ENCODE measurements around the gene CD247. TPM values are rescaled to one million over a fixed set of nuclear protein-coding genes. Genes with fewer than 3 reads are reported as not detected.

The CD247 gene
- total RNA-seq, 4 donors from 2014 or later, result 1.5 to 6.4 (median 3.4) TPM; not detected in 1

- TF ChIP-seq POLR2AphosphoS5 (IDR thresholded peaks at IDR 0.05), result no peak
- TF ChIP-seq POLR2A (IDR thresholded peaks at IDR 0.05), result no peak
- no peak for TF ChIP-seq CTCF (IDR thresholded peaks at IDR 0.05)
- no peak for TF ChIP-seq EP300 (IDR thresholded peaks at IDR 0.05; ENCODE audit: low read depth)
- H3K4me1 ChIP-seq, result peaks cover 0 to 12% (median 0%) of the 10 kb centered on the region in 4 donors
- WGBS, 2 donors (ENCODE audit: low coverage in 1 of 2), result 89 to 94% methylated on average over 7 to 12 of the region's 12 CpGs
- no peak overlapping the region for H3K27ac ChIP-seq
- no peaks in the 10 kb centered on the region for H3K9me3 ChIP-seq
- H3K4me3 ChIP-seq, result no peak overlapping the region
- in situ Hi-C loops (cut with MboI; ENCODE audit: low pct_ligation_motif_present in 1 of 4, low pct_unique_long_range_greater_than_20kb in 1 of 4, low sequenced_read_pairs in 3 of 4) (no loop called here), intact Hi-C loops (cut with DNase I; ENCODE audit: low total_unique reads) (no loop called here)
- H3K36me3 ChIP-seq, result no peaks in the 10 kb centered on the region
- no peak for DNase-seq
- no peaks in the 10 kb centered on the region for H3K27me3 ChIP-seq
Observed at GRCh38 chr1:167484726-167485502, 33.4 kb downstream of the CD247 start.

- TF ChIP-seq POLR2AphosphoS5 (IDR thresholded peaks at IDR 0.05) (no peak), CTCF (IDR thresholded peaks at IDR 0.05) (no peak), POLR2A (IDR thresholded peaks at IDR 0.05) (no peak), EP300 (IDR thresholded peaks at IDR 0.05; ENCODE audit: low read depth) (no peak)
- Histone ChIP-seq H3K36me3 (no peaks in the 10 kb centered on the region), H3K9me3 (no peaks in the 10 kb centered on the region), H3K4me3 (no peak overlapping the region), H3K4me1 (peaks cover 0 to 12% (median 0%) of the 10 kb centered on the region in 4 donors), H3K27me3 (no peaks in the 10 kb centered on the region), H3K27ac (no peak overlapping the region)
- intact Hi-C loops (cut with DNase I; ENCODE audit: low total_unique reads), result no loop called here
- 60 to 72% methylated on average over 2 to 7 of the region's 7 CpGs for WGBS, 2 donors (ENCODE audit: low coverage in 1 of 2)
- in situ Hi-C loops (cut with MboI; ENCODE audit: low pct_ligation_motif_present in 1 of 4, low pct_unique_long_range_greater_than_20kb in 1 of 4, low sequenced_read_pairs in 3 of 4), result no loop called here
- DNase-seq, result no peak
Observed at GRCh38 chr1:167483790-167484189, 34.5 kb downstream of the CD247 start.

GRCh38 chr1:167482184-167482583 lies 36.1 kb downstream of the CD247 start:
- in situ Hi-C loops (cut with MboI; ENCODE audit: low pct_ligation_motif_present in 1 of 4, low pct_unique_long_range_greater_than_20kb in 1 of 4, low sequenced_read_pairs in 3 of 4), result no loop called here
- H3K9me3 ChIP-seq, result no peaks in the 10 kb centered on the region
- peaks cover 0 to 12% (median 0%) of the 10 kb centered on the region in 4 donors for H3K4me1 ChIP-seq
- no peak overlapping the region for H3K27ac ChIP-seq
- intact Hi-C loops (cut with DNase I; ENCODE audit: low total_unique reads), result no loop called here
- DNase-seq, result no peak
- H3K4me3 ChIP-seq, result no peak overlapping the region
- H3K27me3 ChIP-seq, result no peaks in the 10 kb centered on the region
- 67% methylated on average over 4 of the region's 4 CpGs; no CpG with 5 or more reads in 1 of the 2 donors for WGBS, 2 donors (ENCODE audit: low coverage in 1 of 2)
- no peaks in the 10 kb centered on the region for H3K36me3 ChIP-seq
- TF ChIP-seq EP300 (IDR thresholded peaks at IDR 0.05; ENCODE audit: low read depth) (no peak), CTCF (IDR thresholded peaks at IDR 0.05) (no peak), POLR2A (IDR thresholded peaks at IDR 0.05) (no peak), POLR2AphosphoS5 (IDR thresholded peaks at IDR 0.05) (no peak)

GRCh38 chr1:167479331-167479979 lies 38.9 kb downstream of the CD247 start:
- in situ Hi-C loops (cut with MboI; ENCODE audit: low pct_ligation_motif_present in 1 of 4, low pct_unique_long_range_greater_than_20kb in 1 of 4, low sequenced_read_pairs in 3 of 4) (no loop called here), intact Hi-C loops (cut with DNase I; ENCODE audit: low total_unique reads) (no loop called here)
- TF ChIP-seq POLR2AphosphoS5 (IDR thresholded peaks at IDR 0.05) (no peak), EP300 (IDR thresholded peaks at IDR 0.05; ENCODE audit: low read depth) (no peak), CTCF (IDR thresholded peaks at IDR 0.05) (no peak), POLR2A (IDR thresholded peaks at IDR 0.05) (no peak)
- H3K36me3 ChIP-seq, result no peaks in the 10 kb centered on the region
- H3K9me3 ChIP-seq, result no peaks in the 10 kb centered on the region
- no peak overlapping the region for H3K27ac ChIP-seq
- no peaks in the 10 kb centered on the region for H3K27me3 ChIP-seq
- 80 to 84% methylated on average over 9 to 10 of the region's 10 CpGs for WGBS, 2 donors (ENCODE audit: low coverage in 1 of 2)
- H3K4me3 ChIP-seq, result no peak overlapping the region
- no peak for DNase-seq
- peaks cover 0 to 6% (median 0%) of the 10 kb centered on the region in 4 donors for H3K4me1 ChIP-seq

All from transverse colon (tissue), 4 donors.